Epithelial cell of esophagus (primary cell): Measurements from ENCODE around the gene BRK1.
"Not testable (repeated sequence)": the region's sequence is repeated elsewhere in the genome, so short reads cannot be mapped to it uniquely, and the experiment has no call there.

Experiments
- DNase-seq: peaks from one replicate; pipeline ENCODE4 v3.0.0; 2010; ENCODE audit warnings: low read depth
- H3K4me3 ChIP-seq: 2 replicates; pipeline ENCODE4 v1.5.1; 2011; ENCODE audit warnings: mild to moderate bottlenecking, low read length, control low read depth
- TF ChIP-seq, protein P1 (sequence below): IDR thresholded peaks from 2 replicates; pipeline ENCODE4 v1.5.1; 2011; ENCODE audit warnings: low read depth, mild to moderate bottlenecking, low read length, control low read depth, inconsistent platforms; ENCODE audit not compliant: insufficient read depth; ENCODE audit errors: missing control alignments

The BRK1 gene

DNA sequence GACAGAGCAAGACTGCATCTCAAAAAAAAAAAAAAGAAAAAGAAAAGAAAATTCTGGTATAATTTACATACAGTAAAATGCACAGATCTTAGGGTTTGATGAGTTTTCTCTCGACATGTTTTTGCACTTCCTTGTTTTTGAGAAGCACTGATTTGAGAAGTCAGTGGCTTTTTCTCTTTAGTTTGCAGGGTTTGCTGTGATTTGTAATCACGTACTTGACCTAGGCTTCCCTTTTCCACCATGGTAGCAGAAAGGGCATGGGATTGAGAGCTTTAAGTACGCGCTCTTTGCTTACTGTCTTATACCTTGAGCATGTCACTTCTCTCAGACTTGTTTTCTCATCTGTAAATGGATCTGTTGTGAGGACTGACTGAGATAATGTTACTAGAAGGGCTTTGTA, 30.2 kb downstream of the BRK1 start:
- no peak for DNase-seq
- TF ChIP-seq, protein P1, sequence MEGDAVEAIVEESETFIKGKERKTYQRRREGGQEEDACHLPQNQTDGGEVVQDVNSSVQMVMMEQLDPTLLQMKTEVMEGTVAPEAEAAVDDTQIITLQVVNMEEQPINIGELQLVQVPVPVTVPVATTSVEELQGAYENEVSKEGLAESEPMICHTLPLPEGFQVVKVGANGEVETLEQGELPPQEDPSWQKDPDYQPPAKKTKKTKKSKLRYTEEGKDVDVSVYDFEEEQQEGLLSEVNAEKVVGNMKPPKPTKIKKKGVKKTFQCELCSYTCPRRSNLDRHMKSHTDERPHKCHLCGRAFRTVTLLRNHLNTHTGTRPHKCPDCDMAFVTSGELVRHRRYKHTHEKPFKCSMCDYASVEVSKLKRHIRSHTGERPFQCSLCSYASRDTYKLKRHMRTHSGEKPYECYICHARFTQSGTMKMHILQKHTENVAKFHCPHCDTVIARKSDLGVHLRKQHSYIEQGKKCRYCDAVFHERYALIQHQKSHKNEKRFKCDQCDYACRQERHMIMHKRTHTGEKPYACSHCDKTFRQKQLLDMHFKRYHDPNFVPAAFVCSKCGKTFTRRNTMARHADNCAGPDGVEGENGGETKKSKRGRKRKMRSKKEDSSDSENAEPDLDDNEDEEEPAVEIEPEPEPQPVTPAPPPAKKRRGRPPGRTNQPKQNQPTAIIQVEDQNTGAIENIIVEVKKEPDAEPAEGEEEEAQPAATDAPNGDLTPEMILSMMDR: no peak
- no peak overlapping the region for H3K4me3 ChIP-seq

GRCh38 chr3:10149226-10149625, 33.8 kb downstream of the BRK1 start:
- DNase-seq: no peak
- TF ChIP-seq, protein P1: no peak
- no peak overlapping the region for H3K4me3 ChIP-seq

GRCh38 chr3:10150987-10151386, 35.5 kb downstream of the BRK1 start:
- TF ChIP-seq, protein P1: no peak
- DNase-seq: no peak
- no peak overlapping the region for H3K4me3 ChIP-seq

DNA sequence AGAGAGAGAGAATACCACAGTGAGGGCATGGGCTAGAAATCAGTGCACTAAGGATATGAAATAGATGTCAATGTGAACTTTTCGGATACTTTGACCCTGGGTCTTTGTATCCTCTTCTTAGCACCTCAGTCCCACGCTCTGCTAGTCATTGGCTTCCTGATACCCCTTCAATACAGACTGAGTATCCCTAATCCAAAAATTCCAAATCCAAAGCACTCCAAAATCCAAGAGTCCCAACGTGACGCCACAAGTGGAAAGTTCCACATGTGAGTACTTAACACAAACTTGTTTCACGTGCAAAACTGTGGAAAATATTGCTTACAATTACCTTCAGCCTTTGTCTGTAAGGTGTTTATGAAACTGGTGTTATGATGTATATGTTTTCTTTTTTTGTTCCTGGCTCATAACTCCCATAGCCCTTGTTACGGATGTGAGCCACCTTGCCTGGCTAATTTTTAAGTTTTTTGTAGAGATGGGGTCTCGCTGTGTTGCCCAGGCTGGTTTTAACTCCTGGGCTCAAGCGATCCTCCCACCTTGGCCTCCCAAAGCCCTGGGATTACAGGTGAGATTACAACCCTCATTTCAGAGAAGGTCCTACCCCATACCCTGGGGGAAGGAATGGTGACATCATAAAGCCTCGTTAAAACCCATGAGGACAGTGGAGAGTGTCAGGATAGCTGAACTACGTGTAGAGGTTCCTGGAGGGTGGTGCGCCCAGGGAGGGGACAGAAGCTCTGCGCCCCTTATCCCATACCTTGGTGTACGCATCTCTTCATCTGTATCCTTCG, 39.1 kb downstream of the BRK1 start:
- DNase-seq: no peak
- no peak overlapping the region for H3K4me3 ChIP-seq
- TF ChIP-seq, protein P1: no peak

DNA sequence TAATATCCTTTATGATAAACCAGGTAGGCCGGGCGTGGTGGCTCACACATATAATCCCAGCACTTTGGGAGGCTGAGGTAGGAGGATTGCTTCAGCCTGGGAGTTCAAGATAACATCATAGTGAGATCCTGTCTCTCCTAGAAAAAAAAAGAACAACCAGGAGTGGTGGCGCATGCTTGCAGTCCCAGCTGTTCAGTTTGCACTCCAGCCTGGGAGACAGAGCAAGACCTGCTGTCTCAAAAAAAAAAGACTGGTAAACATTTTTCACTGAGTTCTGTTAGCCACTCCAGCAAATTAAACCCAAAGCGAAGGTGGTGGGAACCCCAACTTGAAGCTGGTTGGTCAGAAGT, 39.6 kb downstream of the BRK1 start:
- H3K4me3 ChIP-seq: no peak overlapping the region
- TF ChIP-seq, protein P1: no peak
- no peak for DNase-seq

DNA sequence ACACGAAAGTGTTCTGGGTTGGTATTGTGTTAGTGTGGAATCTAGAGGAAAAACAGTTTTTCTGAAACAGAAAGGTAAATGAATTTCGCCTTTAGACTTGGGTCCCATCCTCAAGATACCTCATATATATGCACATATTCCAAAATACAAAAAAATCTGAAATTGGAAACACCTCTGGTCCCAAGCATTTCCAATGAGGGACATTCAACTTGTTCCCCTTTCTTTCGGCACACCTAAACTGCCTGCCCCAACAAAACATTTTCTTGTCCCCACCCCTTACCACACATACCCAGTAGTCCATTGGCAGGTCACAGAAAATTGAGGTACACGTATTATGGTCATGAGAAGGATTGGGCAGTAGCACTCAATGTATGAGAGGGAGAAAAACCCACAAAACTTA, 40.2 kb downstream of the BRK1 start:
- DNase-seq: no peak
- no peak overlapping the region for H3K4me3 ChIP-seq
- TF ChIP-seq, protein P1: no peak

- H3K4me3 ChIP-seq: no peak overlapping the region
- TF ChIP-seq, protein P1: no peak
- no peak for DNase-seq
Measured at GRCh38 chr3:10157031-10157430, 41.6 kb downstream of the BRK1 start.

- H3K4me3 ChIP-seq, DNase-seq: not testable (repeated sequence)
Measured at GRCh38 chr3:10158555-10158954, 43.1 kb downstream of the BRK1 start.
